NOMO-1 treated with DMSO at 0.1 percent for 48 hours (cell line): ENCODE measurements around the gene FLYWCH1.

ENCODE experiments used
- DNase-seq: peaks from one replicate; lab custom pipeline; 2025; ENCODE audit not compliant: unreplicated experiment; lab: John Stamatoyannopoulos, UW

The FLYWCH1 gene

DNA sequence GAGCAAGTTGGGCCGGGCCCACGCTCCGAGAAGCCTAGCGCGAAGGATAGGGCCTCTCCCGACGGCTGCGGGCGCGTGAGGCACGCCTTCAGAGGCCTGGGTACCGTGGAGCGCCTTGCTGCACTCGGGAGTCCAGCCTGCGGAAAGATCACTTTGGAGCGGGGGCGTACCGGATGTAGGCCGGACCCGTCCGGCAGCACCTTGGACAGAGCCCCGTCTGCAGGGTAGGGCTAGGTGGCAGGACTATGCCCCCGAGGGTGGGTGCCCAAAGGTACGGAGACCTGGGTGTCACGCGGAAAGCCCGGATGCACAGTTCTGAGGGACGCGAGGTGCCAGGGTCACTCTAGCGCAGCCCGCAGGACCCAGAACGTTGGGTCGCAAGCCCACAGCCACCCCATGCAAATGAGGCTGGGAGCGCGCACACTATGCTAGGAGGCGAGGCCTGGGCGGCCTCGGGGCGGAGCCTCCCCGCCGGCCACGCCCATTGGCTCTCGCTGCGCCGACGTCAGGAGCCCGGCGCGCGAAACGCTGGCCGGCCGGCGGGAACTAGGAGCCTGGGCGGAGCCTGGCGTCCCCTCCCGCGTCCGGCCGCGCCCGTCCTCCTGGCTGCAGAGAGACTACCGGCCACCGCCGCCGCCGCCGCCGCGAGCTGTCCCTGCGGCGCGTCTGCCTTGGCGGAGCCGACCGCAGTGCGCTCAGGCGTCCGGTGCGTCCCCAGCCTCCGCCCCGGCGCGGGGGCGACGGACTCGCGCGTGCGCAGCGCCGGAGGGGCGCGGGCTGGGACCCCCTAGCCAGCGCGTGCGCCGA lies 57.2 kb downstream of the FLYWCH1 start, which contains the start of gene PAQR4:
Gene PAQR4, plus strand, starts transcription at position 611 of the 807 bp plus-strand sequence. CDS start 327 bp downstream, outside the sequence.
- DNase-seq = peak; percentile 87

DNA sequence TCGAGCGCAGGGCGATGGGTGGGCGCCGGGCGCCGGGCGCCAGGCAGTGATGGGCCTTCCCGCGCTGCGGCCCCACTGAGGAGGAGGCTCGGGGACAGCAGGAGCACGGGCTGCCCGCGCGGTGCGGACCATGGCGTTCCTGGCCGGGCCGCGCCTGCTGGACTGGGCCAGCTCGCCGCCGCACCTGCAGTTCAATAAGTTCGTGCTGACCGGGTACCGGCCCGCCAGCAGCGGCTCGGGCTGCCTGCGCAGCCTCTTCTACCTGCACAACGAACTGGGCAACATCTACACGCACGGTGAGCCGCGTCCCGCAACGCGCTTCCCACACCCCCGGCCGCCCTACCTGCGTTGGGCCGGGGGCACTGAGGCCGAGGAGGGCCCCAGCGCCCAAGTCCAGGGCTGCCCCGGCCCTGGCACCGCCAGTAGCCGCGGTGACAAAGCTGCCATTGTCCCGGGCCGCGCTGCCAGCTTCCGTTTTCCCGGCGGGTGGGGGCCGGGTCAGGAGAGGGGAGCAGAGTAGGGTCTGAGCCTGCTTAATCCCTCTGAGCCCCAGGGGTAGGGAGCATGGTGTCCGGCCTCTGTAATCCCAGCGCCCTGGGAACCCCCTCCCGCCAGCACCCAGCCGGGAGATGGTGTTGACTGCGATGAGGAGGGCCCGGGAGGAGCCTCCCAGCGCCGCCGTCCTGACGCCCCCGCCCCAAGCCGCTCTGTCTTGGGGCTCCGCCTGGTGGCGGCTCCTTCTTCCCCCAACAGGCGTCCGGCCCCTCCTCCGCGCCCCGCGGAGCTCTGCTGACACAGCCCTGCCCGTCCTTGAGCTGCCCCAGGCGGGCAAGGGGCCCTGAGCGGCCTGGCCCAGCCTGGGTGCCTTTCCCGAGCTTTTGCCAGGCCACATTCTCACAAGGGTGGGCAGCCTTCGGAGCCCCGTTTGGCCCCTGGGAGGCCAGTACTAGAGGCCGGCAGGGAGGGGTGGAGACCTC lies 58.1 kb downstream of the FLYWCH1 start:
- peak; percentile 81 for DNase-seq

DNA sequence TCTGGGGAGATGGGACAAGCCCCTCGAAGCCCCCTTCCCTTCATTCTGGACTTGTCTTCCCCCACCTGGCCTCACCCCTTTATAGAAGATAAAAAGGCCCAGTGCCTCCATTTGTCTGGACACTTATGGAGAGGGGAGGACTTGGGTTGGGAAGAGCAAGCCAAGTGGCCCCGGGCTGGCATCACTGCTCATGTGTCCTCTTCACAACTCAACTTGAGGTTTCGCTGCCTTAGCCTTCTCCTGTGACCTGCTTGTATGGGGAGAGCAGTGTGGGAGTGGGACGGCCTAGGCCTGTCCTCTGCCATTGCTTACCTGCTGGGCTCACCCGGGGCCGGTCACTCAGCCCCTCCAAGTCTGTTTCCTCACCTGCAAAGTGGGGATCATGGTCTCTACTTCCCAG lies 58.8 kb downstream of the FLYWCH1 start:
- DNase-seq = no peak

DNA sequence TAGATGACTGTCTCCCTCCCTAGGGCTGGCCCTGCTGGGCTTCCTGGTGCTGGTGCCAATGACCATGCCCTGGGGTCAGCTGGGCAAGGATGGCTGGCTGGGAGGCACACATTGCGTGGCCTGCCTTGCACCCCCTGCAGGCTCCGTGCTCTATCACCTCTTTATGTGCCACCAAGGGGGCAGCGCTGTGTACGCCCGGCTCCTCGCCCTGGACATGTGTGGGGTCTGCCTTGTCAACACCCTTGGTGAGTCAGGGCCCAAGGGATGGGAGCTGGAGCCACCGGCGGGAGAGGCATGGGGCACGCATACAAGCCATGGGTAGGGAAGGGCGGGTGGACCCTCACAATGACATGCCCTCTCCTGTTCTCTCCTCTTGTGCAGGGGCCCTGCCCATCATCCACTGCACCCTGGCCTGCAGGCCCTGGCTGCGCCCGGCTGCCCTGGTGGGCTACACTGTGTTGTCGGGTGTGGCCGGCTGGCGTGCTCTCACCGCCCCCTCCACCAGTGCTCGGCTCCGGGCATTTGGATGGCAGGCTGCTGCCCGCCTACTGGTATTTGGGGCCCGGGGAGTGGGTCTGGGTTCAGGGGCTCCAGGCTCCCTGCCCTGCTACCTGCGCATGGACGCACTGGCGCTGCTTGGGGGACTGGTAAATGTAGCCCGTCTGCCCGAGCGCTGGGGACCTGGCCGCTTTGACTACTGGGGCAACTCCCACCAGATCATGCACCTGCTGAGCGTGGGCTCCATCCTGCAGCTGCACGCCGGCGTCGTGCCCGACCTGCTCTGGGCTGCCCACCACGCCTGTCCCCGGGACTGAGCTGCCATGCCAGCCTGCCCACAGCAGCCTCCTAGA lies 59.6 kb downstream of the FLYWCH1 start:
- DNase-seq = no peak

DNA sequence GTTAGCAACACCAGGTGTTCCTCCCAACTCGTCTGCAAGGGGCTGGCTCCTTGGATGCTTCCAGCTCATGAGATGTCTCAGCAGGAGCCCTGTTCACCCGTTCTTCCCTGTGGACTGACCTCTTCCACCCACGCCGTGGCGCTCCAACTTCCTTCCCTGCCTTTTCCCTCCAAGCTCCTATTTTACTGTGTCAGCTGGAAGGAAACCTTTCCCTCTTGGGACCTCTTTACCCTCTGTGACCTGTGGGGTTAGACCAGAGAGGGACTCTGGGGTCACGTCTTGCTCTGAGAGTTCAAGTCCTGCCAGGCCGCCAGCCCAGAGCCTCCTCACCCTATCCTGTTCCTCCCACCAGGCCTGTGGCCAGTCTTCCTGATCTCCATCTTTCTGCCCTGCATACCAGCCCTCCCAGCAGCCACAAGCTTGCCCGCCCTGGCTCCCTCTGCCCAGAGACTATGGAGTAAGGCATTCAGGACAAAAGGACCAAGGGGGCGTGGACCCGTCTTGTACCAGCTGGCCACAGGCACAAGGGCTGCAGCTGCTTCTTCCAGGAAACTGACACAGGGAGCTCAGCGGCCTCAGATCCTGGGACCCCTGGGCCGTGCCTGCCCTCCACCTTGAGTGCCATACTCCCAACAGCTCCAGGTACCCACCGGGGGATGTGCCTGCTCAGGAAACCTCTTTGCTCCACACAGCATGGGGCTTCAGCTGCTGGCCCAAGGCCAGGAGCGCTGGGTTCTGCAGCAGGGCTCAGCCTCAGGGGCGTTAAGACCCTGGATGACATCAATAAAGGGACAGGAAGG lies 60.5 kb downstream of the FLYWCH1 start:
- DNase-seq = no peak

DNA sequence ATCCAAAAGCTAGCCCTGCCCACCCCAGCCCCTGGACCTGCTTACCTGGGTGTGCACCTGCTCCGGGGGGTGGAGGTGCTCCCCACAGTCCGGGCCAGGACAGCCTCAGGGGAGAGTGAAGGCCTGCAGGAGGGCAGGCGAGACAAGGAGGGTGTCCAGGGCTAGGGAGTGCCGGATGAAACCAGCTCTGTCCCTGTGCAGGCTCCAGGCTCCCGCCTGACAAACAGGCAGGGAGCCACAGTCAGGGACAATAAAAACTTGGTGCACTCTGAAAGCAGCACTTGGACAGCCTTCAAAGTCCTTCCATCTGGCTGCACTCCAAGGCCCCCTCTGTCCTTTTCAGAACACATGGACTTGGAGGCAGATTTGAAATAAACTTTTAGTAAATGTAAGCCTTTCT lies 61.4 kb downstream of the FLYWCH1 start:
- DNase-seq = no peak

DNA sequence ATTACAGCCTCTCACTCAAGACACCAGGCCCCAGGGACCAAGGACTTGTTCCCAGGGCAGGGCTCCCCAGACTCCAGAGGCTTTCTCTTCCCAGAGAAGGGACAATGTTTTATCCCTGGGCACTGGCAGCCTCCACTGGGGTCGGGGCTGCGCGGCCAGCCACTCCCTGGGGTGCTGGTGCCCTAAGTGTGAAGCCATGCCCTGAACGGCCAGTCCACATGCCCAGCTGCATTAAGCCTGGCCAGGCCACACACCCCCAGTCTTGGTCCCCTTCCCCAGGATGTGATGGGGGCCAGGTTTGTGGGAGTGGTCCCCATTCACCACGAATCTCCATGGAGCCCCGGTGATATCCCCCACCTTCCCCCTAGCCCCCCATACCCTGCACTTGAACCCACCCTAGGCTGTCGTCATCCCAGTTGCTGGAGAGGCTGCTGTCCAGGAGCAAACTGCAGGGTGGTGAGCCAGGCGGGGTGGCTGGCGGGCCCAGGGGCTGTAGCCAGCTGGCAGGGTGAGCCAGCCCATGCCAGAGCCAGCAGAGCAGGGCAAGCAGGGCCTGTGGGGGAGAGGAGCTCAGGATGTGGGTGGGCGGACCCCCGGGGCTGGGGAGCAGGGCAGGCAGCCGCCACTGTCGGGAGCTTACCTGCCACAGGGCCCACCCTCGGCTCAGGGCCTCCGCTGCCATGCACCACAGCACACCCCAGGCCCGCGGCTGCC lies 62.0 kb downstream of the FLYWCH1 start:
- no peak for DNase-seq

DNA sequence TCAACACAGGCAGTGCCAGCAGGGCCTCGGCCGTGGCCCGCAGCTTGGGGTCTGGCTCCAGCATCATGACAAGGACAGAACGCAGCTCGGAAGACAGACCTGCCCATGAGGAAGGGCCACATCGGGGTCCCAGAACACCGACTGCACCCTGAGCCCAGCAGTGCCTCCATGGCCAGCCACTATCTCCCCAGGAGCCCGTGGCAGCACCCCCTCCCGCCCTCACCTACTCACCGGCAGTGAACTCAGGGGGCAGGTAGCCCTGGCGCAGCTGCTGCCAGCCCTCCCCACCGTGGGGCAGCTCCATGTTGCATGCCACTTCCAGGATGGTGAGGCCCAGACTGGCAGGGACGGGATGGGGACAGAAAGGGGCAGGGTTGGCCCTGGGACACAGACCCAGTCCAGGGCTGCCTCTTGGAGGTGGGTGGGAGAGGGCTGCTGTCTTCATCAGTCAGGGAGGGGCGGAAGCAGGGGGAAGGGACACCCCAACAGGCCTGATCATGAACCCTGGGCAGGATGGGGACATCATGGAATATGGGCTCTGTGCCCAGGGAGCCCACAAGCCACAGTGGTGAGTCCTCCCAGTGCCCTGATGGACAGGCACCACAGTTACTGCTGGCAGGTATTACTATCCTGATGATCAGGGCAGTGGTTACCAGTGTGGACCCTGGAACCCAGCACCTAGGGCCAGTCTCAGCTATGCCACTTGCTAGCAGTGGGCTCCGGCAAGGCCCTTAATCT lies 62.8 kb downstream of the FLYWCH1 start:
- no peak for DNase-seq

DNA sequence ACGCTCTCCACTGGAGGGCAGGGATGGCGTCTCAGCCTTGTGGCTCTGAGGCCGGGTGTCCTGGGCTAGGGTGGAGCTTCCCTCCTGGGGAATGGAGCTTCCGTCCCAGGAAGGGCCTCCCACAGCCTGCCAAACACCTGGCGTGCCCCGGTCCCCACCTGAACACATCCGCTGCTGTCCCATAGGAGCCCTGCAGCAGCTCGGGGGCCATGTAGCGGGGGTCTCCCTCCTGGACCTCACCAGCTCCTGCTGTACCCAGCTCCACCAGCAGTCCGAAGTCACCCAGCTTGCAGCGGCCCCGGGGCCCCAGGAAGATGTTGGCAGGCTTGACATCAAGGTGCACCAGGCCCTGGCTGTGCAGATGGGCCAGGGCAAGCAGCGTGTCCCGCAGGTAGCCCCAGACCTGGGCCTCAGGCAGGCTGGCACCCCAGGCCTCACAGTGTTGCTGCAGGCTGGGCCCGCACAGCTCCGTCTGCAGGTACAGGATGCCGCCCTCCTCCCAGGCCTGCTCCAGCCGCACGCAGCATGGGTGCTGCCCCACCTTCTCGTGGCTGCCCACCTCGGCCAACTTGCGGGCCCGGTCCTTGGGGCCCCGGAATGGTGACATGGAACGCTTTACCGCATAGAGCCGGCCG lies 63.5 kb downstream of the FLYWCH1 start:
- DNase-seq = no peak

DNA sequence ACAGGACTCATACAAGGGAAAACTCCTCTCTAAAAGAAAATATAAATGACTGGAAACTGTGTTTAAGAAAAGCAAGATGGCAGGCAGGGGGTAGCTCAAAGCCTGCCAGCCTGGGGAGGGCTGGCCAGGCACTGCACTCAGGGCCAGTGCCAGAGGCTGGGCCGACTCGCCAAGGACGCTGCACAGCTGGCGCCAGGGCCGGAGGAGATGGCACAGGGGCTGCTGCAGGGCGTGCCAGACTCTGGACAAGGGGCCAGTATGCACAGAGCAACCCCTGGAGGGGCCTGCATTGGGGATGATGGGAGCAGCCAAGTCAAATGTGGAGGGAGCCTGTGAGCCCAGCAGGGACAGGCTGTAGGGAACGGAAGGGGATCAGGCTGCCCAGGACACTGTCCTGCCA lies 64.5 kb downstream of the FLYWCH1 start:
- DNase-seq = no peak

DNA sequence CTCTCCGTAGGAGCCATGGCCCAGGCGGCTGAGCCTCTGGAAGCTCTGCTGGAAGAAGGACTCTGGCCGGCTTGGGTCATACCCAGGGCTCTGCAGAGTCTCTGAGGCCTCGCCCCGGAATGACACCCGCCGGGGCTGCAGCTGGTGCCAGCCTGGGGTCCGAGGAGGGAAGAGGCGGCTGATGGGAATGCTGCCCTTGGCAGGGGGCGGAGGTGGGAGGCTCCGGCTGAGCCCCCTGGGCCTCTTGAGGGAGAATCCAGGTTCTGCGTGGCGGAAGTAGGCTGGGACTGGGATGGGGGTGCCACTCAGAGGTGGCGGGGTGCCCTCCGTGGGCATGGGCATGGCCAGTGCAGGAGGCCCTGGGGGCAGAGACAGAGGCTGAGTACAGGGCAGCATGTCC lies 64.9 kb downstream of the FLYWCH1 start:
- no peak for DNase-seq

DNA sequence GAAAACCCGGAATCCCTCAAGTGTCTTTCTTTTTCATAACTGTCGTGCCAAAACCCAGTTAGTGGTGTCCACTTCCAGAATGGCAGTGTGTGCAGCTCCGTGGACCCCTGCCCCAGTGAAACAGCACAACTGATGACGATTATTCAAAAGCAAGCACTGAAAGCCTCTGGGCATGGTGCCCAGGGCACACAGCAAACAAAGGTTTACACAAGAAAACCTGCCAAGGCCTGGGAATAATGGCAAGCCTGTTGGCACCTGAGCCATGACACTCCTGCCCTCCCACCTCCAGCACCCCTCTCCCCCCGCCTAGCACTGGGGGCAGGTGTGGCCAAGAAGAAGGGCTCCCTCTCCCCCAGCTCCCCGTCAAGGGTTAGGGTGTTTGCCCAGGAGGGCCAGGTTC lies 65.7 kb downstream of the FLYWCH1 start:
- DNase-seq = no peak

DNA sequence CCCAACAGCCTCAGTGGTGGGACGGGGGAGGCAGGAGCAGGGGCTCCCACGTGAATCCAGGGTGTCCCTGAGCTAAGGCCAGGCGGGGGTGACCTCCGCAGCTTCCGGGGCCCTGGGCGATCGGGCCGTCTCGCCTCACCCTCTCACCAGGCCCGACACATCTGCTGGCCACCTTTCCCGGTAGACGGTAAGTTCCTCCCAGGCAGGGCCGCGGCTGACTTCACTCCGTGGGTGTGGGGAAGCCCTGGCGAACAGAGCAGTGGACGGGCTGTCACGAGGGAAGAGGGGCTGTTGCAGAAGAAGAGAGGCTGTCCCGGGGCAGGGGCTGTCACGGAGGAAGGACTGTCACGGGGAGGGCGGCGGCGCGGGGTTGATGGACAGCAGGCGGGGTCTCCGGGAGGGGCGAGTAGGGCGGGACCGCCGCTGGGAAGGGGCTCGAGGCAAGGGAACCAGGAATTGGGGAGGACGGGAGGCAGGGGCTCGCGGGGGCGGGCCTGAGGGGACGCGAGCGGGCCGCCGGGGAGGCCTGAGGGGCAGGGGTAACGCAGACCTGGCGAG lies 68.0 kb downstream of the FLYWCH1 start:
- peak; percentile 10 for DNase-seq

DNA sequence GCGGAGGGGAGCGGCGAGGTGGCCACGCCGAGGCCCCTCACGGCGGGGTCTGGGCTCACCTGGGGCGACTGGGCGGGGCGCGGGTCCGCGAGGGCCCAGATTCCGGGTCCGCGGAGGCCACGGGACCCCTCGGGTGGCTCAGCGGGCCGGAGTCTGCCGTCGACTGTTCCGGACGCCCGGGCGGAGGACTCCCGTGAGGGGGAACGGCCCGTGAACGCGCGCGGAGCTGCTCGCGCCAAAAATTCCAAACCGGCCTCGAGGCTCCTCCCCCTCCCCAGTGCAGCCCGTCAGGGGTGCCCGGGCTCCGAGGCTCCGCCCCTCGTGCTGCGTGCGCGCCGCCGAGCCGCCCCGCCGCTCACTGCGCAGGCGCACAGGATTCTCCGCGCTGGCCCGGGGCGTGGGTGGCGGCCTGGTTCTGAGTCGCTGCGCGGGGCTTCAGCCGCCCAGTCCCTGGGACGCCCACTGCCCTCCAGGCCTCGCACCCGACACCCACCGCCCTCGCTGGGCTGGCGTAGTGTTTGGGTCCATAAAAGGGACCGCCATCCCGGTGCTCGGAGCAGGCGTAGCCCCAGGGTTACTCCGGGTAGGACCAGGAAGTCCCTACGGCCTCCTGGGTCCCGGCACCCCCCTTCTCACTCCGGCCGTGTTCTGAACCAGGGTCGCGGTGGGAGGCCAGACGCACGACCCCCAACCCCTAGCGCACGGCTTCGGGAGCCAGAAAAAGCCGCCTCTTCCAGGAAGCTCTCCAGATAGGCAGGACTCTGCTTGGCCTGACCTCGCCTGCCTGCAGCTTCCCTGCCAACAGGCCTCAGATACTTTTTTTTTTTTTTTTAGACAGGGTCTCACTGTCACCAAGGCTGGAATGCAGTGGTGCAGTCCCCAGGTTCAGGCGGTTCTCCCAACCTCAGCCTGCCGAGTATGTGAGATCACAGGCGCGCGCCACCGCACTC lies 68.8 kb downstream of the FLYWCH1 start, which contains the start of gene PKMYT1:
Gene PKMYT1, minus strand, starts transcription at position 220 of the 950 bp plus-strand sequence. CDS start 789 bp downstream, outside the sequence.
- peak; percentile 86 for DNase-seq

DNA sequence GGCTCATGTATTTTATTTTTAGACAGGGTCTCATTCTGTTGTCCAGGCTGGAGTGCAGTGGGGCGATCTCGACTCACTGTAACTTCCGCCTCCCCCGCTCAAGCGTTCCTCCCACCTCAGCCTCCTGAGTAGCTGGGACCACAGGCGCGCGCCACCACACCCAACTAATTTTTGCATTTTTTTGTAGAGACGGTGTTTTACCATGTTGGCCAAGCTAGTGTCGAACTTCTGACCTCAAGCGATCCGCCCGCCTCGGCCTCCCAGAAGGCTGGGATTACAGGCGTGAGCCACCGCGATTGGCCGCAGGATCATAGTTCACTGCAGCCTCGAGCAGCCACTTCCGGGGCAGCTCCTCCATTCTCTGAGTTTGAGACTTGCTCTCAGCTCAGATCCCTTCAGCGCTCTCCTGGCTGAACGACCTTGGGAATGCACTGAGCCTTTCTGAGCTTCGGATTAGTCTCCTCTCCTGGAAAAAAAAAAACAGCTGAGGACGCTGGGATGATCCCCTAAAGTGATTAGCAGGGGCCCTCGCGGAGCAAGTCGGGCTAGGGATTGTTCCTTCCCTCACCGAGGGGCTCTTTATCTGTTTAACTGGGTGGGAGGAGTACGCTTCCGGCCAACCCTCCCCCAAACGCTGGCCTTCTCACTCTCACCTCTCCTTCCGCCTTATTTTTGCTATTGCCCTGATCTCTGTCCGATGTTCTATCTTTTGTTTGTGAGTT lies 69.6 kb downstream of the FLYWCH1 start:
- no peak for DNase-seq

DNA sequence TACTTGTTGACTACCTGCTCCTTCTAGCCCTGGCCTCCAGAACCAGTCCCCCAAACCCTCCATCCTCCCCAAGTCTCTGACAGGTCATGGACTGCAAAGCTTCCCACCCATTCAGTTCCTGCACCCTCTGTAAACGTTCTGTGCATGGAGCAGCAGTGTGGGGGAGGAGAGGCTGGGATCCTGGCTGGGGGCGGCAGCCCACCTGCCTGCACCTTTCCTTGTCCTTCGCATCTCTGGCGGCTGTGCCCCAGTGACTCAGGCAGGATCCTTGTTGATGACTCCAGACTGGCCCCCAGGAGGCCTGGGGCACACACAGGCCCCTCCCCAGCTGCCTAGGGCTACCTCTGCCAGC lies 70.1 kb downstream of the FLYWCH1 start:
- DNase-seq = no peak
